HL-60 (cell line): Measurements from ENCODE around the gene KCNQ1.

ENCODE experiments used
- DNase-seq, 2 experiments: peaks; one replicate each; pipeline ENCODE4 v3.0.0-alpha.2; 2010 to 2020; ENCODE audit warnings: low read depth in 1 of 2, low spot score in 1 of 2
- H3K27ac ChIP-seq: fragments of 250-450 bp; sonication (Bioruptor Pico); replicated peaks from 2 replicates; pipeline ENCODE4 v1.5.1; 2020; ENCODE audit warnings: mild to moderate bottlenecking, moderate library complexity
- H3K27me3 ChIP-seq: fragments of 250-450 bp; sonication (Bioruptor Pico); 2 replicates; pipeline ENCODE4 v1.5.1; 2021; ENCODE audit warnings: mild to moderate bottlenecking, moderate library complexity; ENCODE audit not compliant: insufficient read depth, poor library complexity, severe bottlenecking
- H3K4me3 ChIP-seq: replicated peaks from 2 replicates; pipeline ENCODE4 v1.5.1; 2011; ENCODE audit warnings: mild to moderate bottlenecking, control low read depth, low read length; ENCODE audit not compliant: insufficient read depth
- CTCF ChIP-seq: IDR thresholded peaks from one replicate; pipeline ENCODE4 v1.5.1; 2011; ENCODE audit warnings: low read length, control low read depth, inconsistent platforms; ENCODE audit not compliant: insufficient read depth
- GABPA ChIP-seq: IDR thresholded peaks from 2 replicates; pipeline ENCODE4 v1.6.1; 2012; ENCODE audit warnings: low read depth
- POLR2AphosphoS5 ChIP-seq: IDR thresholded peaks from 2 replicates; pipeline ENCODE4 v1.6.1; 2012; ENCODE audit warnings: low read depth
- SPI1 ChIP-seq: IDR thresholded peaks from 2 replicates; pipeline ENCODE4 v1.6.1; 2012; ENCODE audit warnings: low read depth, mild to moderate bottlenecking, borderline replicate concordance
- TF ChIP-seq, protein P1 (sequence below): IDR thresholded peaks from 2 replicates; pipeline ENCODE4 v1.6.1; 2012; ENCODE audit warnings: low read depth; ENCODE audit not compliant: insufficient replicate concordance

Gene KCNQ1

DNA sequence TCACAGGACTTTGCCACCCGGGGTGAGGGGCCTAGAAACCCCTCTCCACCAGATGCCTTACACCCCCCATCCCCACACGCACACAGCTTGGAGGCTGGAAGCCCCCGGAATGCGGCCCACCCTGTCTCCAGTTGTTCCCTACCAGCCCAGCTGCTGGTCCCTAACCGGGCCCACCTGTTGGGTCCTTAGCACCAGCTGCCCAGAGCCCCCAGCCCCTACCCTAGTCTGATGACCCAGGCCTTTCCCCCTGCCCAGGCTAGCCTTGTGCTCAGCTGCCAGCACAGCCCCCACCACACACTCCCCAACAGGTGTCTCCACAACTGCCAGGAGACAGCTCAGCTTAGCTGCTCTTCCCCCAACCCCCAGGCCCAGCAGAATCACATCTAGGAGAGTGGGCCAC lies 373.7 kb downstream of the KCNQ1 start:
- TF ChIP-seq SPI1 = no peak
- TF ChIP-seq, protein P1, sequence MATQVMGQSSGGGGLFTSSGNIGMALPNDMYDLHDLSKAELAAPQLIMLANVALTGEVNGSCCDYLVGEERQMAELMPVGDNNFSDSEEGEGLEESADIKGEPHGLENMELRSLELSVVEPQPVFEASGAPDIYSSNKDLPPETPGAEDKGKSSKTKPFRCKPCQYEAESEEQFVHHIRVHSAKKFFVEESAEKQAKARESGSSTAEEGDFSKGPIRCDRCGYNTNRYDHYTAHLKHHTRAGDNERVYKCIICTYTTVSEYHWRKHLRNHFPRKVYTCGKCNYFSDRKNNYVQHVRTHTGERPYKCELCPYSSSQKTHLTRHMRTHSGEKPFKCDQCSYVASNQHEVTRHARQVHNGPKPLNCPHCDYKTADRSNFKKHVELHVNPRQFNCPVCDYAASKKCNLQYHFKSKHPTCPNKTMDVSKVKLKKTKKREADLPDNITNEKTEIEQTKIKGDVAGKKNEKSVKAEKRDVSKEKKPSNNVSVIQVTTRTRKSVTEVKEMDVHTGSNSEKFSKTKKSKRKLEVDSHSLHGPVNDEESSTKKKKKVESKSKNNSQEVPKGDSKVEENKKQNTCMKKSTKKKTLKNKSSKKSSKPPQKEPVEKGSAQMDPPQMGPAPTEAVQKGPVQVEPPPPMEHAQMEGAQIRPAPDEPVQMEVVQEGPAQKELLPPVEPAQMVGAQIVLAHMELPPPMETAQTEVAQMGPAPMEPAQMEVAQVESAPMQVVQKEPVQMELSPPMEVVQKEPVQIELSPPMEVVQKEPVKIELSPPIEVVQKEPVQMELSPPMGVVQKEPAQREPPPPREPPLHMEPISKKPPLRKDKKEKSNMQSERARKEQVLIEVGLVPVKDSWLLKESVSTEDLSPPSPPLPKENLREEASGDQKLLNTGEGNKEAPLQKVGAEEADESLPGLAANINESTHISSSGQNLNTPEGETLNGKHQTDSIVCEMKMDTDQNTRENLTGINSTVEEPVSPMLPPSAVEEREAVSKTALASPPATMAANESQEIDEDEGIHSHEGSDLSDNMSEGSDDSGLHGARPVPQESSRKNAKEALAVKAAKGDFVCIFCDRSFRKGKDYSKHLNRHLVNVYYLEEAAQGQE = no peak
- no peak for TF ChIP-seq CTCF
- TF ChIP-seq GABPA = no peak
- no peak for TF ChIP-seq POLR2AphosphoS5
- no peak overlapping the region for H3K27ac ChIP-seq

GRCh38 chr11:2819316-2819715 lies 374.5 kb downstream of the KCNQ1 start:
- no peak for DNase-seq
- Histone ChIP-seq H3K27ac (no peak overlapping the region), H3K27me3 (no peaks in the 10 kb centered on the region), H3K4me3 (no peak overlapping the region)
- TF ChIP-seq GABPA (no peak), SPI1 (no peak), CTCF (no peak), POLR2AphosphoS5 (no peak)
- TF ChIP-seq, protein P1 = no peak

More for the DNA sequence above, 373.7 kb downstream of the KCNQ1 start:
- no peak for DNase-seq
- H3K4me3 ChIP-seq = no peak overlapping the region
- no peaks in the 10 kb centered on the region for H3K27me3 ChIP-seq

- Histone ChIP-seq H3K27me3 (no peaks in the 10 kb centered on the region), H3K27ac (no peak overlapping the region), H3K4me3 (no peak overlapping the region)
- no peak for DNase-seq
- TF ChIP-seq, protein P1 = no peak
- TF ChIP-seq CTCF (no peak), POLR2AphosphoS5 (no peak), GABPA (no peak), SPI1 (no peak)
Observed at GRCh38 chr11:2820976-2821375, 376.2 kb downstream of the KCNQ1 start.
